Motor neuron (in vitro differentiated cells): ENCODE data around the gene MRPL52. TPM values are rescaled to one million over a fixed set of nuclear protein-coding genes. Genes with fewer than 3 reads are reported as not detected.

Source experiments
- ATAC-seq, 8 experiments: fragments of 200-7000 bp; cut with Tn5 transposase; replicated peaks in 6 of 8; 2 replicates each; pipeline ENCODE4 v1.8.0; 2021; ENCODE audit warnings: mild to moderate bottlenecking in 8 of 8, moderate library complexity in 8 of 8
- H3K27ac ChIP-seq, 2 donors: fragments of 250-450 bp; sonication (Bioruptor Pico); 2 replicates each; pipeline ENCODE4 v1.9.0; 2021; ENCODE audit warnings: antibody characterized with exemption in 2 of 2, mild to moderate bottlenecking in 2 of 2, moderate library complexity in 1 of 2
- H3K4me1 ChIP-seq, 2 donors: fragments of 250-450 bp; sonication (Bioruptor Pico); replicated peaks in 1 of 2; 2 replicates each; pipeline ENCODE4 v1.6.1; 2021; ENCODE audit warnings: antibody characterized with exemption in 2 of 2, mild to moderate bottlenecking in 2 of 2, moderate library complexity in 1 of 2
- H3K4me3 ChIP-seq, 5 donors: fragments of 250-450 bp; sonication (Bioruptor Pico); 2 replicates each; pipeline ENCODE4 v1.9.0; 2021; ENCODE audit warnings: antibody characterized with exemption in 5 of 5, mild to moderate bottlenecking in 5 of 5, moderate library complexity in 4 of 5
- WGBS, 10 experiments: fragments of 450-650 bp; shearing (Covaris generic); methylation state at CpG; one replicate each; pipeline ENCODE4 v1.0.0; 2022; 5-methylcytosine and 5-hydroxymethylcytosine counted together
- in situ Hi-C, 9 experiments: fragments of 400-800 bp; cut with MboI; loops; one replicate each; pipeline ENCODE4 v1.15.0; 2021; ENCODE audit warnings: low sequenced_read_pairs in 9 of 9, low pct_unique_long_range_greater_than_20kb in 2 of 9; ENCODE audit not compliant: unreplicated experiment in 9 of 9
- total RNA-seq, 8 experiments: library from RNA; unstranded; fragments of 300-600 nt; gene quantifications; 2 replicates each; pipeline versions ENCODE4 v1.2.3 to v1.2.4, GENCODE V29; 2022

Gene MRPL52
- total RNA-seq, 8 experiments from 2014 or later = 60.7 to 112 (median 87.1) TPM

- Histone ChIP-seq H3K4me1 (peaks cover 46 to 51% of the 10 kb centered on the region in 2 donors), H3K27ac (peak within 1 kb of the TSS; percentile 87 to 93), H3K4me3 (peak within 1 kb of the TSS; percentile 37 to 47 (median 41))
- ATAC-seq = peak in 5 of 8 experiments; percentile 28 to 65 (median 53)
- in situ Hi-C loops = no loop called here
- 8 to 100% (median 38%) methylated on average over 1 to 3 of the region's 15 CpGs; no CpG with 5 or more reads in 4 of the 10 experiments for WGBS, 10 experiments
Observed at GRCh38 chr14:22883173-22883976, 53.7 kb downstream of the MRPL52 start, which contains the start of gene REM2. Gene REM2 (plus strand): TSS chr14:22883222. CDS start chr14:22883288, 66 bp downstream.

GRCh38 chr14:22884076-22884737 is 54.5 kb downstream of the MRPL52 start:
- no peak for ATAC-seq
- Histone ChIP-seq H3K4me1 (peaks cover 48 to 51% of the 10 kb centered on the region in 2 donors), H3K27ac (peak overlapping the region; percentile 87 to 93), H3K4me3 (peak overlapping the region; percentile 37 to 47 (median 41))
- in situ Hi-C loops = no loop called here
- WGBS, 10 experiments = 50 to 100% (median 69%) methylated on average over 1 to 4 of the region's 7 CpGs; no CpG with 5 or more reads in 5 of the 10 experiments

Other genes starting within 250 kb of the MRPL52 start
- gene DAD1, start 240.7 kb upstream of the MRPL52 start, total RNA-seq = 100 to 1,000 TPM; 156 to 485 (median 311) TPM
- 10 to 100 TPM in 4 of 8 experiments, 1 to 10 TPM in 4; 4.5 to 30.0 (median 13.5) TPM for gene ABHD4, start 231.6 kb upstream of the MRPL52 start, total RNA-seq
- under 1 TPM in 4 of 8 experiments, not detected in 4; 0.04 to 0.21 (median 0.12) TPM for gene OR6J1, start 185.5 kb upstream of the MRPL52 start, total RNA-seq
- gene OXA1L, start 63.2 kb upstream of the MRPL52 start, total RNA-seq = 100 to 1,000 TPM in 3 of 8 experiments, 10 to 100 TPM in 5; 69.1 to 138 (median 84.1) TPM
- 1 to 10 TPM in 5 of 8 experiments, under 1 TPM in 3; 0.41 to 3.3 (median 1.4) TPM for gene SLC7A7, start 14.5 kb upstream of the MRPL52 start, total RNA-seq
- 100 to 1,000 TPM in 2 of 8 experiments, 1 to 10 TPM in 5, under 1 TPM in 1; 0.35 to 290 (median 3.3) TPM for gene MMP14, start 6.7 kb downstream of the MRPL52 start, total RNA-seq
- gene LRP10, start 41.9 kb downstream of the MRPL52 start, total RNA-seq = 10 to 100 TPM in 4 of 8 experiments, 1 to 10 TPM in 4; 3.9 to 55.5 (median 29.2) TPM
- gene REM2, start 53.3 kb downstream of the MRPL52 start, total RNA-seq = 10 to 100 TPM in 4 of 8 experiments, 1 to 10 TPM in 3, under 1 TPM in 1; 0.92 to 16.1 (median 7.2) TPM
- gene RBM23, start 89.3 kb downstream of the MRPL52 start, total RNA-seq = 10 to 100 TPM; 41.7 to 90.1 (median 56.0) TPM
- gene PRMT5, start 99.5 kb downstream of the MRPL52 start, total RNA-seq = 100 to 1,000 TPM in 2 of 8 experiments, 10 to 100 TPM in 6; 49.3 to 108 (median 83.0) TPM
- gene HAUS4, start 127.2 kb downstream of the MRPL52 start, total RNA-seq = 10 to 100 TPM in 5 of 8 experiments, 1 to 10 TPM in 3; 7.1 to 29.1 (median 12.7) TPM
- gene AJUBA, start 152.7 kb downstream of the MRPL52 start, total RNA-seq = 10 to 100 TPM in 4 of 8 experiments, 1 to 10 TPM in 4; 2.5 to 31.4 (median 8.9) TPM
- gene C14orf93, start 180.3 kb downstream of the MRPL52 start, total RNA-seq = 10 to 100 TPM in 1 of 8 experiments, 1 to 10 TPM in 7; 6.1 to 11.9 (median 7.1) TPM
- gene PSMB5, start 205.0 kb downstream of the MRPL52 start, total RNA-seq = 100 to 1,000 TPM; 109 to 312 (median 143) TPM
- under 1 TPM in 6 of 8 experiments, not detected in 2; 0.05 to 0.76 (median 0.17) TPM for gene PSMB11, start 212.3 kb downstream of the MRPL52 start, total RNA-seq
- 10 to 100 TPM in 4 of 8 experiments, 1 to 10 TPM in 4; 5.3 to 24.4 (median 11.0) TPM for gene CDH24, start 227.6 kb downstream of the MRPL52 start, total RNA-seq